GM18873 (cell line): ENCODE data around the gene TIGD3.

ENCODE experiments used
- ATAC-seq: cut with Tn5 transposase; IDR thresholded peaks from one replicate; pipeline ENCODE4 v1.9.1; 2021; ENCODE audit warnings: mild to moderate bottlenecking, moderate library complexity, moderate number of reproducible peaks; ENCODE audit not compliant: unreplicated experiment, low FRiP score

The TIGD3 gene

DNA sequence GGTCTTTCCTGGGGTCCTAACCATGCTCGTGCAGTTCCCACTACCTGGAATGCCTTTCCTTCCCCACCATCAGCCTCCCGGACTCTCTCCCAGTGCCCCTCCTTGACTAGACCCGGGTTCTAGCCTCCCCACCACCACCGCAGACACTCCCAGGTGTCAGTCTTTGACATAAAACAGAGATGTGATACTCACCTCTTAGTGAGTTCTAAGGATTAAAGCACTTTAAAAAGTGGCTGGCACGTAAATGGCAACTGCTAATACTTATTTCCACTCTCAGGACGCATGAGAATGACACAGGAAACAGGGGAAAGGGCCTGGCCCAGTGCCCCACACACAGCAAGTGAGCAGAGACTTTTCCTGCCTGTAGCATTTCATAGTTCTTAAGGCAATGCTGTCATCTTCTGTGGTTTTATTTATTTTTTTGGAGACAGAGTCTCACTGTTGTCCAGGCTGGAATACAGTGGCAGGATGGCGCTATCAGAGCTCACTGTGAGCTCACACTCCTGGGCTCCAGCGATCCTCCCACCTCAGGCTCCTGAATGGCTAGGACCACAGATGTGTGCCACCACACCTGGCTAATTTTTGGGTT lies 29.8 kb downstream of the TIGD3 start:
- no peak for ATAC-seq

DNA sequence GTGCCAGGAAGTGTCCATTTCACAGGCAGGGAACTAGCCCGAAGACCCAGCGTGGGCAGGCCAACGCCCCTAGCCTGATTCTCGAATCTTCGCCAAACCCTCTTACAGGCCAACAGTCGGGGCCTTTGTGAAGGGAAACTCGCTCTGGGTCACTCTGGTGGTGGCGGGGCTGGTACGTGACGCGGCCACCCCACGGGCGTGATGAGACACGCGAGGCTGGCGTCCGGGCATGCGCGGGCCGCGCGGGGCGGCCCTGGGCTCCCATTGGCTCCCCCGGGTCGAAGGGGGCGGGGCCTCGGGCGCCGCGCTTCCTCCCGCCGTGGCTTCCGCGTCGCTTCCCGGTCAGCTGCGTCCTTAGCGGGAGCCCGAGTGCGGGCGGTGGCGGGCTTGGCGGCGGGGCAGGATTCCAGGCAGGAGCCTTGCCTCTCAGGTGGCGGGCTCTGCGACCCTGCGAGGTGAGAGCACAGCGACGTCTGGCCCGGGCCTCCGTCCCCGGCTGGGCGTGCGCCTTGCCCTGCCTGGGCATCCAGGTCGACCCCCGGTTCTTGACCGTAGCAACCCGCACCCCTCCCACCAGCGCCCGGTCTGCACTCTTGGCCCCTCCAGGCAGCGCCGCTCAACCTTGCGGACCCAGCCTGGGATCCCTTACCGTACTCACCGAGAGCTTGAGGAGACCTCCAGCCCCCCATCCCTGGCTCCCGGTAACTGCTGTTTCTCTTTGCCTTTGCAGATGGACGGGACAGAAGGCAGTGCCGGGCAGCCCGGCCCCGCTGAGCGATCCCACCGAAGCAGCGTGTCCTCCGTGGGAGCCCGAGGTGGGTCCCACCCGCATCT lies 32.0 kb downstream of the TIGD3 start, which contains the start of gene FRMD8:
FRMD8 (plus strand) TSS at position 331 of the 834 bp plus-strand sequence; CDS start at position 731, 400 bp downstream.
- no peak for ATAC-seq

GRCh38 chr11:65388731-65389130 lies 34.2 kb downstream of the TIGD3 start:
- no peak for ATAC-seq

DNA sequence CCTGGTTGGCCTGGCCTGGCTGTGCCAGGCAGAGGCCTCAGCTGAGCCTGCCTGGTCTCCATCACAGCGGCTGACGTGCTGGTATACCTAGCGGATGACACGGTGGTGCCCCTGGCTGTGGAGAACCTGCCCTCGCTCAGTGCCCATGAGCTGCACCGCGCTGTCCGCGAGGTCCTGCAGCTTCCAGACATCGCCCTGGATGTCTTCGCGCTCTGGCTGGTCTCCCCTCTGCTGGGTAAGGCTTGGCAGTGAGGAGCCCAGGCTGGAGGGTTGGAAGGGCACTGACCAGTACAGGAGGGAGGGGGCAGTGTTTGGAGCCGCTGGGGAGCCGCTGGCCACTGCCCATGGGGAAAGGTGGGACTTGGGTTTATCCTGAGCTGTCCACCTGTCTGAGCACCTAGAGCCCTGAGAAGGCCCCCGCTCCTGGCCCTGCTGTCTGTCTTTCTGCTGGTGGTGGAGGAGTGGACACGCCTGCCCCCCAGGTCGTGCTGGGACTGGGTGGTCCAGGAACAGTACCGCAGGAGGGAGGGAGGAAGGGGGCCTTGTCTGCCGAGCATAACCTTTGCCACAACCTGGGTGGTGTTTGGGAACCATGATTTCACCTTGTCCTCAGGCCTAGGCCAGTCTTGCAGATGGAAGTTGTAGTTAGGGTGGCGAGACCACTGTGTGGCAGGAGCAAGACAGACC lies 34.9 kb downstream of the TIGD3 start:
- ATAC-seq: no peak

- ATAC-seq: no peak
These were observed 35.8 kb downstream of the TIGD3 start for GRCh38 chr11:65390099-65390941.

GRCh38 chr11:65390996-65391395 lies 36.4 kb downstream of the TIGD3 start:
- ATAC-seq: no peak

DNA sequence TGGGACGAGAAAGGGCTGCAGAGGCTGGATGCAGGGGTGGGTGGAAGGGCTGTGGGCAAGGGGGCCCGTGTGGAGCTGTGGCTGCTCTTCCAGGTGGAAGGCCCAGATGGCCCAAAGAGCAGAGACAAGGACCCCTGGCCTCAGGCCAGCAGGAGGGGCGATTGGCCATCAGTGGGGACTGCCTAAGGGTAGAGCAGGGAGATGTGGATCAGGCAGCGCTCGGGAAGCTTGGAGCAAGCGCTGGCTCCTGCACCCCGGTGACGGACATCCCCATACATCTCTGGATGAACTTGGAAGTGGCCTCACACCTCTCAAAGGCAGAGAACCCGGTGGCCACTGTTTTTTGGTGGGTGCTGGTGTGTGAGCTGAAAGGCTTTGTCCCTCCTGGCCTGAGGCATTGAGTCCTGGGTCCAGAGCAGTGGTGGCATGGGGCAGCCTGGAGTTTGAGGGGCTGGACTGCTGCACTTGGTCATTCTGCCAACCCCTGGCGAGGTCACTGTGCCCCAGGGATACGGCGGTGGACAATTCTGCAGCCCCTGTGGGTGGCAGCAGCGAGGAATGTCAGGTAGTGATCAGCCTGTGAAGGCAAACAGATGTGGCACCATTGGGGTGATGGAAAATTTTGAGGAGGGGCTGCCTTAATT lies 37.8 kb downstream of the TIGD3 start:
- ATAC-seq: no peak

- ATAC-seq: no peak
These were observed 38.3 kb downstream of the TIGD3 start for GRCh38 chr11:65392899-65393298.

- no peak for ATAC-seq
These were observed 39.0 kb downstream of the TIGD3 start for GRCh38 chr11:65393513-65394079.

GRCh38 chr11:65394125-65394536 lies 39.6 kb downstream of the TIGD3 start:
- no peak for ATAC-seq

DNA sequence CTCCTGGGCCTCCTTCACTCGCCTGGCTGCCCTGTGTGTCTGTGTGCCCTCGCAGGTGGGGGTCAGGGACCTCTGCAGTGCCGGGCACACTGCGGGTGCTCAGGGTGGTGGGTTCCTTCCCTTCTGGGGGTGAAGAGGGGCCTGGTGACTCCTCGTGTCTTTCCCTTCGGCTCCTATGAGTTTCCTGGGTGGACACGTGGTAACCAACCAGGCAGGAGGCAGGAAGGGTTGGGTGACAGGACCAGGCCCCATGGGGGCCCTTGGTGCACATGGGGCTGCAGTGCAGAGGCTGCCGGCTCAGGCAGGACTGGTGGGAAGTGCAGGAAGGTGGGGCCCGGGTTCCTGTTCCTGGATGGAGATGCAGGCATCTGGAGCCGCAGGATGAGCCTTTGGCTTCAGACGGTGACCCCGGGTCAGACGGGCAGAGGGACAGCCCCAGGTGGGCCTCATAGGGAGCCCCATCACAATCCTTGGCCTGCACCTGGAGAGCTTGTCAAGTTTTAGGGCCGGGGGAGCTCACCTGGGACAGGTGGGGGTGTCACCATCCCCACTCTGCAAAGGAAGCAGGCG lies 41.5 kb downstream of the TIGD3 start:
- no peak for ATAC-seq

DNA sequence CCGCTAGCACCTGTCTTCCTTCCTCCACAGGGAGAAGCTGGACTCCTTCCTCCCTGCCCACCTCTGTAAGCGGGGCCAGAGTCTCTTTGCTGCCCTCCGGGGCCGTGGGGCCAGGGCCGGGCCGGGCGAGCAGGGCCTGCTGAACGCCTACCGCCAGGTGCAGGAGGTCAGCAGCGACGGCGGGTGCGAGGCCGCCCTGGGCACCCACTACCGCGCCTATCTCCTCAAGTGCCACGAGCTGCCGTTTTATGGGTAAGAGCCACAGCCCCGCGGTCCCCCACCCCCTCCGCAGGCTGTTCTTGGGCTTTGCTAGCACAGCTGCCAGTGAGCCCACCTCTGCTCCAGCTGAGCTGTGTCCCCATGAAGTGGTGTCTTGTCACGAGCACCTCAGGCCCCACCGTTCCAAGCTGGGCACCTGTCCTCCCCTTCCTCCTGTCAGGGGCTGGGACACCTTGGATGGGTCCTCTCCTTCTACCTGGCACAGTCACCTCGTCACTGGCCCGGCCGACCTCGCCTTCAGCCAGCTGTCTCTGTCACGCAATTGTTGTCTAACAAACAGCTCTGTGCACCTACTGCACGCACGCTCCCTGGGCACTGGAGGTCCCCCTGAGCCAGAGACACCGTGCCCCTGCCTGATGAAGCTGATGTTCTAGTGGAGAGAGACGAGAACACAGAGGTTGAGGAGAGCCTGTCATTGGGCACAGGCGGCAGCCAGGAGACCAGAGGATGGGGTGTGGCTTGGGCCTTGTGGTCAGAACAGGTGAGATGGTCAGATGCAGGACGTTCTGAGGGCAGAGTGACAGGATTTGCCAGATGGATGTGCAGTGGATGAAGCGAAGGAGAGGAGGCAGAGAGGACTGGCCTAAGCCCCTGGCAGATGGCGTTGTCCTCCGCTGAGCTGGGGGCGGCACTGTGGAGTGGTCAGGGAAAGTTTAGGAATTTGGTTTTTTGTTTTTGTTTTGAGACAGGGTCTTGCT lies 42.5 kb downstream of the TIGD3 start:
- ATAC-seq: no peak

- ATAC-seq: no peak
These were observed 43.9 kb downstream of the TIGD3 start for GRCh38 chr11:65398362-65398910.

GRCh38 chr11:65399249-65399648 lies 44.7 kb downstream of the TIGD3 start:
- no peak for ATAC-seq

- no peak for ATAC-seq
These were observed 45.3 kb downstream of the TIGD3 start for GRCh38 chr11:65399845-65400244.

DNA sequence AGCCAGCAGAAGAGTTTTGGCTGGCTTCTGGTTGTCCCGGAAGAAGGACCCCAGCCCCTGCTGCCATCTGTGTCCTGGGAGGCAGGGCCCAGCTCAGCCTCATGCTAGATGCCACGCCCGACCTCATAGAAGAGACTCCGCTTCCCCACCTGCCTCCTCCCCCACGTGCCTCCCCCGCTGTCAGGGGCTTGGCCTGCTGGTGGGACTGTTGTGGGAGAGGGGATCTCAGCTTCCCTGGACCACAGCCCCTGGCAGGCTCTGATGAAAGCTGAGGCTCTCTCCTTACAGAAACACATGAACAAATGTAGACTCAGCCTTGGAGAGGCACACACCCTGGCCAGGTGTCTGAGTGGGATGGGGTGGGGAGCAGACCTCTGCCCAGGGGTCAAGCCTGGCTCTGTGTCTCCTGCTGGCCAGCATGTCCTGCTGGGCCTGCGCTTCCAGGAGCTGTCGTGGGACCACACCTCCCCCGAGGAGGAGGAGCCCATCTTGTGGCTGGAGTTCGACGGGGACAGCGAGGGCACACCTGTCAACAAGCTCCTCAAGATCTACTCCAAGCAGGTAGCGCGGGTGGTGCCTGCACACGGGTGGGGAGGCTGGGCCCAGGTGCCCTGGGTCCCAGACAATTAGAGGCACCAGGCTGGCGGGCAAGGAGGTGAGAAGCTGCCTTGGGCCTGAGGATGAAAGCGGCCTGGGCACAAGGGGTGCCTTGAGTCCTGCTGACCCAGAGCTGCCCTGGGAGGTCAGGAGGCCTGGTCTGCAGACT lies 45.9 kb downstream of the TIGD3 start:
- no peak for ATAC-seq
